ENCODE results near the gene HK3.

DNA sequence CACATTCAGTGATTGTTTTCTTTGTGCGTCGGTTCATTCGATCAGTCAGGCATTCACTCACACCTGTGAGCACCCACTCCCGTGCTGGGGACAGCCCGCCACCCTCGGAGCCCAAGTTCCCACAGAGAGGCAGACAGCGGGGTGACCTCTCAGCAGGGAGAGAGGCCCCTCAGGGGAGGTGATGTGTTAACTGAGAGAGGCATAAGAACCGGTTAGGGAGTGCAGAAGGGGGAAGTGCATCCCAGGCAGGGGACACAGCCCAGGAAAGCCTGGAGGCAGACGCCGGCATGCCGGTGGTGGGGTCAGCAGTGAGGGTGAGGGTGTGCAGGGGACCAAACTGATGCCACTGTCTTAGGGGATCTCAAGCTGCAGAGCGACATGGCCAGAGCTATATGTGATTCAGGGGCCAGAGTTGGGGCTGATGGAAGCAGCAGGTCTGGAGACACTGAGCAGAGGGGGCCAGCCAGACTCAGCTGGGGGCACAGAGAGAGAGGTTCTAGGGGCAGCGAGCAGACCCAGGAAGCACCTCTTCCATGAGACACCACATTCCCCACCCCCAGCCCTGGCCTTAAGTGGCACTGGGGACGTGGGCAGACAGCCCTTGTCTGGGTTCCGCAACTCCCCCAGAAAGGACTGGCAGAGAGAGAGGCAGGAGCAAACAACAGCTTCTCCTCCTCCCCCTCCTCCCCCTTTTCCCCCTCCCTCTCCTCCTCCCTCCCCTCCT lies 35.9 kb downstream of the HK3 start:
- TF ChIP-seq POLR2AphosphoS5 (IDR thresholded peaks at IDR 0.05), result no peak
- TF ChIP-seq, protein P1, sequence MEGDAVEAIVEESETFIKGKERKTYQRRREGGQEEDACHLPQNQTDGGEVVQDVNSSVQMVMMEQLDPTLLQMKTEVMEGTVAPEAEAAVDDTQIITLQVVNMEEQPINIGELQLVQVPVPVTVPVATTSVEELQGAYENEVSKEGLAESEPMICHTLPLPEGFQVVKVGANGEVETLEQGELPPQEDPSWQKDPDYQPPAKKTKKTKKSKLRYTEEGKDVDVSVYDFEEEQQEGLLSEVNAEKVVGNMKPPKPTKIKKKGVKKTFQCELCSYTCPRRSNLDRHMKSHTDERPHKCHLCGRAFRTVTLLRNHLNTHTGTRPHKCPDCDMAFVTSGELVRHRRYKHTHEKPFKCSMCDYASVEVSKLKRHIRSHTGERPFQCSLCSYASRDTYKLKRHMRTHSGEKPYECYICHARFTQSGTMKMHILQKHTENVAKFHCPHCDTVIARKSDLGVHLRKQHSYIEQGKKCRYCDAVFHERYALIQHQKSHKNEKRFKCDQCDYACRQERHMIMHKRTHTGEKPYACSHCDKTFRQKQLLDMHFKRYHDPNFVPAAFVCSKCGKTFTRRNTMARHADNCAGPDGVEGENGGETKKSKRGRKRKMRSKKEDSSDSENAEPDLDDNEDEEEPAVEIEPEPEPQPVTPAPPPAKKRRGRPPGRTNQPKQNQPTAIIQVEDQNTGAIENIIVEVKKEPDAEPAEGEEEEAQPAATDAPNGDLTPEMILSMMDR (IDR thresholded peaks at IDR 0.05), result no peak
